GM18870 (cell line): ENCODE data around the gene CCNG2.

Experiments used
- ATAC-seq: cut with Tn5 transposase; IDR thresholded peaks from one replicate; pipeline ENCODE4 v1.9.1; 2021; ENCODE audit warnings: moderate library complexity; ENCODE audit not compliant: unreplicated experiment

The CCNG2 gene

GRCh38 chr4:77146186-77147078 lies 10.6 kb upstream of the CCNG2 start:
- ATAC-seq: no peak

- ATAC-seq: no peak
Measured at GRCh38 chr4:77147079-77147782, 9.8 kb upstream of the CCNG2 start.

GRCh38 chr4:77148078-77148477 lies 8.9 kb upstream of the CCNG2 start:
- ATAC-seq: no peak

- no peak for ATAC-seq
Measured at GRCh38 chr4:77149789-77150188, 7.2 kb upstream of the CCNG2 start.

- ATAC-seq: no peak
Measured at GRCh38 chr4:77151241-77151640, 5.8 kb upstream of the CCNG2 start.

- no peak for ATAC-seq
Measured at GRCh38 chr4:77152421-77152820, 4.6 kb upstream of the CCNG2 start.

GRCh38 chr4:77153006-77153405 lies 4.0 kb upstream of the CCNG2 start:
- ATAC-seq: no peak

GRCh38 chr4:77154065-77154464 lies 2.9 kb upstream of the CCNG2 start:
- ATAC-seq: no peak

- no peak for ATAC-seq
Measured at GRCh38 chr4:77154761-77155499, 2.1 kb upstream of the CCNG2 start.

- ATAC-seq: no peak
Measured at GRCh38 chr4:77155631-77156452, 1.2 kb upstream of the CCNG2 start.

- ATAC-seq: peak; percentile 90
Measured at GRCh38 chr4:77156533-77156911, 485 bp upstream of the CCNG2 start.

GRCh38 chr4:77157859-77158486 lies 966 bp downstream of the CCNG2 start:
- no peak for ATAC-seq

GRCh38 chr4:77158487-77158861 lies 1.5 kb downstream of the CCNG2 start:
- ATAC-seq: no peak

GRCh38 chr4:77159806-77160205 lies 2.8 kb downstream of the CCNG2 start:
- no peak for ATAC-seq

- no peak for ATAC-seq
Measured at GRCh38 chr4:77163641-77164040, 6.6 kb downstream of the CCNG2 start.

GRCh38 chr4:77167173-77167572 lies 10.2 kb downstream of the CCNG2 start:
- no peak for ATAC-seq

GRCh38 chr4:77167866-77168265 lies 10.9 kb downstream of the CCNG2 start:
- ATAC-seq: no peak

GRCh38 chr4:77169481-77169880 lies 12.5 kb downstream of the CCNG2 start:
- no peak for ATAC-seq

GRCh38 chr4:77170926-77171325 lies 13.9 kb downstream of the CCNG2 start:
- no peak for ATAC-seq

- no peak for ATAC-seq
Measured at GRCh38 chr4:77172336-77172735, 15.3 kb downstream of the CCNG2 start.
